ENCODE results near the gene RGL1.

RGL1 gene

GRCh38 chr1:183764981-183765380, 39.9 kb upstream of the RGL1 start:
- TF ChIP-seq, protein P1, sequence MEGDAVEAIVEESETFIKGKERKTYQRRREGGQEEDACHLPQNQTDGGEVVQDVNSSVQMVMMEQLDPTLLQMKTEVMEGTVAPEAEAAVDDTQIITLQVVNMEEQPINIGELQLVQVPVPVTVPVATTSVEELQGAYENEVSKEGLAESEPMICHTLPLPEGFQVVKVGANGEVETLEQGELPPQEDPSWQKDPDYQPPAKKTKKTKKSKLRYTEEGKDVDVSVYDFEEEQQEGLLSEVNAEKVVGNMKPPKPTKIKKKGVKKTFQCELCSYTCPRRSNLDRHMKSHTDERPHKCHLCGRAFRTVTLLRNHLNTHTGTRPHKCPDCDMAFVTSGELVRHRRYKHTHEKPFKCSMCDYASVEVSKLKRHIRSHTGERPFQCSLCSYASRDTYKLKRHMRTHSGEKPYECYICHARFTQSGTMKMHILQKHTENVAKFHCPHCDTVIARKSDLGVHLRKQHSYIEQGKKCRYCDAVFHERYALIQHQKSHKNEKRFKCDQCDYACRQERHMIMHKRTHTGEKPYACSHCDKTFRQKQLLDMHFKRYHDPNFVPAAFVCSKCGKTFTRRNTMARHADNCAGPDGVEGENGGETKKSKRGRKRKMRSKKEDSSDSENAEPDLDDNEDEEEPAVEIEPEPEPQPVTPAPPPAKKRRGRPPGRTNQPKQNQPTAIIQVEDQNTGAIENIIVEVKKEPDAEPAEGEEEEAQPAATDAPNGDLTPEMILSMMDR (conservative IDR thresholded peaks at IDR 0.05; ENCODE audit: low read length), result no peak
- no peak overlapping the region for H3K4me3 ChIP-seq (ENCODE audit: low read length)
- DNase-seq (ENCODE audit: low read depth), result peak; percentile 73

DNA sequence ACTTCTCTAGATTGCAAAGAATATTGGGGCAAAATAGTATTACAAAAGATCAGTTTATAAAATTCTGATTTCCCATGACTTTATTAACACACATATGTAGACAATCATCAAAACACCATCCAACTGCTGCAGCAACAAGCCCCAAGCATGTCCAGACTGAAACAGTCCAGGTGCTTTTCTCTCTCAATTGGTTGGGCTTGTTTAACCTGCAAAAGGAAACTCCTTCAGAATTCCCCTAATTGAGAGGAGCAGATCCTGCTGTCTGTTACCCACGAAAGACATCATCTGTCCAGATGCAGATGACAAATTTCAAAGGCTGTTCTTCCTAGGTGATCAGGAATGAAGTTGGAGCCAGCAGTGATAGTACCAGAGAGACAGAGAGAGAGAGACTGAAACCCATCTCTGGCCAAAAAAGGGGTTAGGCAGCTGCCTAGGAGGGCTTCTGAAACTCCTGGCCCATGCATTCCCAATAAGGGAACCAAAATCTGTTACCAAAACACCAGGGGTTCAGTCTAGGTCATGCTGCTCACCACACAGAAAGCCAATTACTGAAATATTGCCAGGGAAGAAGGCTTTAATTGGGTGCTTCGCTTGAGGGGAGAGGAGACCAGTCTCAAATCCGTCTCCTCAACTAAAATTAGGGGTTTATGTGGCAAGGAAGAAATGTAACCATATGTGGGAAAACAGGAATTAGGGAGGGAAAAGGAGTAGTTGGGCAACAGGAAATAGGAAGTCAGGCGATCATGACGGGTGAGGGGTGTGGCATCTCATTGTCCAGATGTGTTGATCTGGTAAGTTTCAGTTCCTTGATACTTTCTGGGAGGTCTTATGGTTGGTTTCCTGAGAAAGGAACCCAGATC, 34.7 kb upstream of the RGL1 start:
- no peak overlapping the region for H3K4me3 ChIP-seq (ENCODE audit: low read length)
- TF ChIP-seq, protein P1 (conservative IDR thresholded peaks at IDR 0.05; ENCODE audit: low read length), result no peak
- DNase-seq (ENCODE audit: low read depth), result no peak

GRCh38 chr1:183770816-183771128, 34.1 kb upstream of the RGL1 start:
- no peak for DNase-seq (ENCODE audit: low read depth)

DNA sequence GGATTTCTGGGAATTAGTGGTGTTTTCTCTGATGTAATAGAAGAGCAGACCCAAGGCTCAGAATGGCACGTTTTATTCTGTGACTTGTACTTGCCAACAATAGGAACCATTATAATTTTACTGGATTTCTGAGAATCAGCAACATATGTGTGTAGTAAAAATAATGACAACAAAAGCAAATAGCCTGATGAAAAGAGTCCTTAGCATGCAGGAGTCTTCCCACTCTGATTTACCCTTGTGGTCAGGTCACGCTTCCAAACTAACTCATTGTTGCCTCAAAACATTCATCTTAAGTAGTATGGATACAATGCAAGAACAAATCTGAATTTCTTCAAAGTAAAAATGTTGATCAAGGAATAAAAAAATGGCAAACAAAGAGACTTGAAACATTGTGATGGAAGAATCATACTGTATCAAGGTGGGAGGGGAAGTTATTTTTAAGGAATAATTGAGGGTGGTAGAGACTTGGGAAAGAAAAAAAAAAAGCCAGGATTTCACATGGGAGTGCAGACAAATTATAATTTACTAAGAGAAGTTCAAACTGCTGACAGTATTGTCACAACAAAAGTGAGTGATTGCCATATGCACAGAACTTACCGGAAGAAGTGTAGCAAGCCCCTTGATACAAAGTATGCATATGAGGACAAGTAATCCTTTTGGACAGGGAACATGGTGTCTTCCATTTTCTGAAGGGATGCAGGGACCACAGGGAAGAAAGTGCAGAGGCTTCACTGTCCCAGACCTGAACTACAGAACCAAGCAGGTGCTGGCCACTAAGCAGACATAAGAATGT, 31.2 kb upstream of the RGL1 start:
- no peak overlapping the region for H3K4me3 ChIP-seq (ENCODE audit: low read length)
- TF ChIP-seq, protein P1 (conservative IDR thresholded peaks at IDR 0.05; ENCODE audit: low read length), result no peak
- peak; percentile 60 for DNase-seq (ENCODE audit: low read depth)

More at GRCh38 chr1:183770816-183771128, 34.1 kb upstream of the RGL1 start:
- no peak overlapping the region for H3K4me3 ChIP-seq (ENCODE audit: low read length)
- TF ChIP-seq, protein P1 (conservative IDR thresholded peaks at IDR 0.05; ENCODE audit: low read length), result no peak

GRCh38 chr1:183774938-183775337, 30.0 kb upstream of the RGL1 start:
- no peak for DNase-seq (ENCODE audit: low read depth)
- TF ChIP-seq, protein P1 (conservative IDR thresholded peaks at IDR 0.05; ENCODE audit: low read length), result no peak
- H3K4me3 ChIP-seq (ENCODE audit: low read length), result no peak overlapping the region

GRCh38 chr1:183776731-183777130, 28.2 kb upstream of the RGL1 start:
- no peak overlapping the region for H3K4me3 ChIP-seq (ENCODE audit: low read length)
- peak; percentile 54 for DNase-seq (ENCODE audit: low read depth)
- TF ChIP-seq, protein P1 (conservative IDR thresholded peaks at IDR 0.05; ENCODE audit: low read length), result no peak

Data from AG10803 (cell line).